SK-MEL-5 (cell line): ENCODE measurements around the gene COQ8A. TPM values are rescaled to one million over a fixed set of nuclear protein-coding genes. Genes with fewer than 3 reads are reported as not detected.
"Not testable (repeated sequence)": the region's sequence is repeated elsewhere in the genome, so short reads cannot be mapped to it uniquely, and the experiment has no call there.

Experiments used
- DNase-seq: peaks from one replicate; pipeline ENCODE4 v3.0.0-alpha.2; 2016; ENCODE audit warnings: low read depth, low spot score
- in situ Hi-C: cut with HindIII; loops from 2 replicates; pipeline ENCODE4 v1.10.0; 2016; ENCODE audit warnings: low sequenced_read_pairs, high pct_unique_total_duplicates, low pct_unique_long_range_greater_than_20kb
- total RNA-seq: library from RNA; depleted of rRNA; stranded (reverse); fragments of >200 nt; shearing (Covaris generic); gene quantifications from 2 replicates; pipeline ENCODE4 v1.2.3, GENCODE V29; 2014

Gene COQ8A
- total RNA-seq, 1 experiment from 2014 or later = 22.8 TPM

DNA sequence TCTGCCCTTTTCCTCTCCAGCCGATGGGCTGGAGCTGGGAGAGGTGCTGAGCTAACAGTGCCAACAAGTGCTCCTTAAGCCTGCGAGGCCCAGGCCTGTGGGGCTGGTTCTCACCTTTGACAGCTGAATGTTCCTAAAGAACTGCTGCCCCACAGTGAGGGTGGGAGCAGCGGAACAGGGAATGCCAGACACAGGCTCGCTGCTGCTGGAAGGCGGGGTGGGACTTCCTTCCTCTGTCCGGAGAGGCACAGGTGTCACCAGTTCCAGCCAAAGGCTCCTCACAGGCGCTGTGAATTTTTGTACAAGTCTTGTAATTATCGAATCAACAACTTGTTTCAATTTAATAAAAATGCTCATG is 47.1 kb downstream of the COQ8A start:
- DNase-seq = no peak
- in situ Hi-C loops = no loop called here

DNA sequence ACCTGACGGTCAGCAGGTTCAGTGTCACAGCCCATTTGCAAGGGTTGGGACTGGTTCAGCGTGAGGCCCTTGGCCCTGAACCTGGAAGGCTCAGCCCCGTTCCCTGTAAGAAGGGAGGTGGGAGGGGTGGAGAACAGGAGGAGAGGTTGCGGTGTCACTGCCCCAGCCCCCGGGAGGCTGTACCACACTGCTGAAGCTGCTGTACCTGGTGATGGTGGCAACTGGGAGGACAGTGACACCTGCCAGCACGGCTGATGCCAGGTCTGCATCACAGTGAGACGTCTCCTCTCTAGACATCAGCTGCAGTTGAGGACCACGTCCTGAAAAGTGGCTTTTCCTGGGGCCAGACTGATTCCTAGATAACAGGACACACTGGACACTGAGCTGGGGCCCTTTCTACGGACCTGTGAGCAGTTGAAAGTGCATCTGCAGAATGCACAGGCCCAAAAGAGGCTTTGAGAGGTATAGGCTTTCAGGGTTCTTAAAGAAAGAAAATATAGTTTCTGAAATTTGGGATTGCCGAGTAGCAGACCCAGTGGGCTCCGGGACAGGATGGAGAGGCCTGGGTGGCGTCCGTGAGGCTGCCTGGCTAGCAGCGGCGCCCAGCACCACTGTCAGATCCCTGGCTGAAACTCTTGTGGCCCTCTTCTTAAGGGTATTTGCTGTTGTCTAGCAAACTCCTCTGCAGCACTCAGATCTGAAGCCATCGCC is 47.7 kb downstream of the COQ8A start:
- DNase-seq = no peak
- in situ Hi-C loops = no loop called here

DNA sequence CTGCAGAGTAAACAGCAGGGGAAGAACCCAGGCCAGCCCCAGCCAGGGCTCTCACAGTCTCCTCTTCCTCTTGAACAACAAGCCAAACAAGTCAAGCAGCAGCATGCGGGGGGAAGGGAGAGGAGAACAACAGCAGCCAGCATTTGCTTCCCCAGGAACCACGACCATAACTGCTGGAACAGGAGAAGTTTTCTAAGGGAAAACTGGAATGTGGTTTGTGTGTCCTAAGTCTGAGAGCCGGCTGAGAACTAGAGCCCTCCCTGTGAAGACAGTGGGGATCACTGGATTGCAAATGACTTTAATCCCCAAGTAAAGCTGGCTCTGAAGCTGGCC is 48.2 kb downstream of the COQ8A start:
- in situ Hi-C loops = no loop called here
- DNase-seq = no peak

DNA sequence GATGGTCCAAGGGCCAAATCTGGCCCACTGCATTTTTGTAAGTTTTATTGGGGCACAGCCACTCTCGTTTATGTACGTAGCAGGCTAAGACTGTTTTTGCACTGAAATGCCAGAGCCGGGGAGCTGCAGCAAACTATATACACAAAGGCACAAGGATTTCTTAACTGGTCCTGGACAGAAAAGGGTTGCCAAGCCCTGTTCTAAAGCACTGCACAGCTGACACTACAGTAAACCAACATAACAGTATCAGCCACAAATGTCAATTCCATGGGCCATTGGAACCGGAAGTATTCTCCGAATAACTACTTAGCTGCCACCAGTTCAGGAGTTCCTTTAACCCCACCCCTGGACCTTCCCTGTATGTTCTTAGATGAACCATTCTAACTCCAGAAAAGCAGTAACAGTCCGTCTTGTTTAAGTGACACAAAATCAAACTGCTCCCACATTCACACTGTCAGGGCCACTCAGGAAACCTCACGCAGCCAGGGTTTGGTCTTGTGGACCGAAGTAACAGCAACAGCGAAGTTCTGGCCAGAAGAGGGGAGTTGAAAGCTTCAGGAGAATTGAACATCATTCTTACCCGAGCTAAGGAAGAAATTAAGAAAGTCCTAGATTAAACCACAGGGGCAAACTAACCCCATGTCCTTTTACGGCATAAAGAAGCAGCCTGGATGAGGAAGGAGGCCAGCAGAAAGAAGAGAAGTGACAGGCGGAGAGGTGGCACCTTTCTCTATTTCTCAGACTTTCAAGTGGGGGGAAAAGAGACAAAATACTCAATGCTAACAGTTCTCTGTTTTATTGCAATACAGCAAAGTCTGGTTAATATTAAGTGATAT is 49.2 kb downstream of the COQ8A start:
- in situ Hi-C loops = no loop called here

DNA sequence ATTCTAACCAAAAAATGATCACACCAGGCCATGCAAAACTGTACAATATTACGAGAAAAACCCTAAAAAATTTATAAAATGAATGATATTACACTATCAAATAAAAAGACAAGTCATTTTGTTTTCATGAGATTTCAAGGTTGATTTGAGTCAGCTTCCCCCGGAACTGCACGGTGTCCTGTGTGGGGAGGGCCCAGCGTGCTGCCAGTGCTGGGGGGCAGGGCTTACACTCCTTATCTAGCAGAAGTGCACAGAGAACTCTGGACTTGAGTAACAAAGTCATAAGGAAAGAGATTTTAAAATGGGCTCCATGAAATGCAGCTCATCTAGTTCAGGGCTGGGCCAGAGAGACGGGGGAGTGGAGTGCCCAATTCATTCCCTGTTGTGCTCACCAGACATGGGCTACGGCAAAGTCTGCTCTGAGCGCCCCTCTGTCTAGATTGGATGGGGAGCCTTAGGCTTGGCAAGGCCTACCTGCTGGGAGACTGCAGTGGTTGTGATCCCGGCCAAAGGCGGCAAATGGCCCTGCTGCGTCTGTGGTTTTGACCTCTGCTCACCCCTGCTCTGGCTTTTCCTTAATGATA is 50.1 kb downstream of the COQ8A start:
- in situ Hi-C loops = no loop called here

More for the DNA sequence above, 49.2 kb downstream of the COQ8A start:
- no peak for DNase-seq

DNA sequence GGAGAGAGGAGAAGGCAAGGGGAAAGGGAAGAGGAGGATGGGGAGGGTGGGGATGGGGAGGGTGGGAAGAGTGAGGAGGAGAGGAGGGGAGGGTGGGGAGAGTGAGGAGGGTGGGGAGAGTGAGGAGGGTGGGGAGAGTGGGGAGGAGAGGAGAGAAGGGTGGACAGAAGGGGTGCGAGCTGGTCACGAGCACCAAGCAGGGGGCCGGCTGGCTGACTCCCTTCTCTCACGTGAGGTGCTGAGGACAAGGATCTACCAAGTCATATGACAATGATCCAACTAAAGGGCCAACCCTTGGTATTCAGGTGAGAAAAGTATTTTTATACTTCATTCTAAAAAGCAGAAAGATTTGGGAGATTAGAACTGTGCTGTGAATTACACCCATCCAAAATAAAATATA is 51.8 kb downstream of the COQ8A start:
- DNase-seq = no peak
- in situ Hi-C loops = no loop called here

More for the DNA sequence above, 50.1 kb downstream of the COQ8A start:
- DNase-seq = no peak

DNA sequence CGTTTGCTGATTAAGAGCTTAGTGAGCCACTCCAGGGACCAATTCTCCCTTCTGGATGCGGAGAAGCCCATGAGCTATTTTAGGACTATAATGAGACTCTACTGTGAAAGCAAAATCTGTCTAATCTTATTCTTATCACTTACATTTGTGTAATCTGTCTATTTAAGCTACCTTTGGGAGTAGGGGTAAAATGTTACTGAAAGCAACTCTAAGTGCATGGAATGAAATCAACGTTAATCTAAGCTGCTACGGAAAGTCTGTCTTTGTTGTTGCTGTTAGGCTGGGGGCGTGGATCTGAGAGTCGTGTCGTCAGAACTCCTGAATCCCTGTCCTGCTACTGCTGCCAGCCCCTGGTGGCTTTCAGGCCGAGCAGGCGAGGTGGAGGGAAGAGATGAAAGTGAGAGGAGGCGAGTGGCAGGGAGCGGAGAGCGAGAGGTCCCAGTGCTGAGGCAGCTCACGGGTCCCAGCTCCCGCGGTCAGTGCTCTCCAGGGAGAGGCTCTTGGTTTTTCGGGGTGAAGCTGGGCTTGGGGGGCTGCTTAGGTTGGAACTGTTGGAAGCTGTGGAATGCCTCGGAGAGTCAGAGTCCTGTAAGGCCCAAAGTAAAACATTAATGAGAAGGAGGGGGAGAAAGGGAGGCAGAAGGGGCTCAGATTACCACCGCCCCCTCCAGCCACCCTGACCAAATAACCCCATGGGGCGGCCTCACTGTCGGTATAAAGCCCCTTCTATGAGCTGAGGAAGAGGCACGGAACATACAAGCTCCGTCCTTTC is 53.9 kb downstream of the COQ8A start:
- in situ Hi-C loops = no loop called here
- DNase-seq = no peak

DNA sequence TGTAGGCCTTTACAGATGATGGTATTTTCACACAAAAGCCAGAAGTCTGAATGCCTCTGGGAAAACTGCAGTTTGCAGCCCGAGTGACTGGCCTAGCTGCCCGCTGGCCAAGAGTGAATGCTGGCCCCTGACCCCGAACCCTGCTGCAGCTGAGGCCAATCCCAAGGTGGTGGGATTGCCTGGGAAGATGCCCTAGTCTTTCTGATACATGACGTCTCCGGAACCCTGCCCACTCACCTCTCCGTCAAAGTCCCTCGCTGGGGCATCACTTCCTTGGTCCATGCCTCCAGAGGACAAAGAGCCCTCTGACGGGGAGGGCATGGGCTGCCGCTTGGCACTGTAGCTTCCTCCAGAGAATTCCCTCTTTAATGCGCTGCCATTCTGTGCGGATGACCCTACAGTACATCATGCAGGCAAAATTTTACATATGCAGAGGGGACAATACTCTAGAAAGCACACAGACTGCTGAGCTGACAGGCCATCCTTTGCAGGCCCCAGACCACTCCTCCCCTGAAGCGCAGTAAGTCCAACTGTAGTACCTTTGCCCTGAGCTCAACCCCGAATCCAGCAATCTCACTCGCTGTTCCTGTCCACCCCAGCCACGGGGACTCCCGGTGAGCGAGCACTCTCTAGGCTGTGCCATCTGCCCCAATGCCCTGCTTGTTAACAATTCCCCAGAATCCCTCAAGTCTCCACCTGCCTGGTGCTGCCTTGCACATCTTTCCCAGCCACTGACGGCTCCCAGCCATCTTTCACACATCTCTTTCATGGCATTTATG is 54.7 kb downstream of the COQ8A start:
- in situ Hi-C loops = no loop called here
- no peak for DNase-seq

DNA sequence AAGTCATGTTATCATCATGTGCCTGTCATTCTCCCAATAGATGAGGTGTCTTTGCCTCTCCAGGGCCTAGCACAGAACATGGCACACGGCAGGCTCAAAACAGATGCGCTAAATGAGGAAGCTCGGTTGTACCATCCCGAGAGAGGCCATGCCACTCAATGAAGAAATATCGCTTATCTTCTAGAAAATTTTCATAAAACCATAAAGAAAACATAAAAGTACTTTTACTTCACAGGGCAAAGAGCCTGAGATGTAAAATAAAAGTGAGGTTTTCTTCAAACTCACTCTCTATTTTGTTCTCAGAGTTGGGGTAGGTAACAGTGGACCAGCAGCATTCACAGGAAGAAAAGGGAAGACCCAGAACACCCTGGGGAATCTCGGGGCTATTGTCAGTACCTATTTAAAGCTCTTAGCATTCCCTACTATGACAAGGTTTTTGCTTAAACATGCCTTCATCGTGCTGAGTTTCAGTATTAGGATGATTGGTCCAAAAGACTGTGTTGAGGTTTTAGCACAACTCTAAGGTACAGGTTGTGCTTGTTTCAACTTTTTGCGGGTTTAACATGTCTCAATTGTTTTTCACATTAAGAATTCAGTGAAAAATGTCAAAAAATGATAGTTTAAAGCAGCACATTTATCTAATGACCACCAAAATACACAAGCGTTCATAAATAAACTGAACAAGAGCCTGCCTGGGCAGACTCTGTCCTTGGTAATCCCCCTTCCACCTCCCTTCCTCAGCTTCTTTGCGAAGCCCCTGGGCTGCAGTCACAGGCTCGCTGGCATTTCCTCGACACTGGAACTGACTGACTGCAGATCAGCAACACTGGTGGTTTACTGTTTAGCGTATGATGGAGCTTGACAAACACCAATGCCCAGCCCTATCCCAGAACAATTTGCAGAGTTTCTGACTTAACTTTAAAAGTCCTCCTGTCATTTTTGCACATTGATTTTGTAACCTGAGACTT is 55.6 kb downstream of the COQ8A start:
- no peak for DNase-seq
- in situ Hi-C loops = no loop called here

DNA sequence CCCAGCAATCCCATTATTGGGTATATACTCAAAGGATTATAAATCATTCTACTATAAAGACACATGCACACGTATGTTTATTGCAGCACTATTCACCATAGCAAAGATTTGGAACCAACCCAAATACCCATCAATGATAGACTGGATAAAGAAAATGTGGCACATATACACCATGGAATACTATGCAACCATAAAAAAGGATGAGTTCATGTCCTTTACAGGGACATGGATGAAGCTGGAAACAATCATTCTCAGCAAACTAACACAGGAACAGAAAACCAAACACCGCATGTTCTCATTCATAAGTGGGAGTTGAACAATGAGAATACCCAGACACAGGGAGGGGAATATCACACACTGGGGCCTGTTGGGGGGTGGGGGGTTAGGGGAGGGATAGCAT is 59.5 kb downstream of the COQ8A start:
- DNase-seq, in situ Hi-C loops: not testable (repeated sequence)

DNA sequence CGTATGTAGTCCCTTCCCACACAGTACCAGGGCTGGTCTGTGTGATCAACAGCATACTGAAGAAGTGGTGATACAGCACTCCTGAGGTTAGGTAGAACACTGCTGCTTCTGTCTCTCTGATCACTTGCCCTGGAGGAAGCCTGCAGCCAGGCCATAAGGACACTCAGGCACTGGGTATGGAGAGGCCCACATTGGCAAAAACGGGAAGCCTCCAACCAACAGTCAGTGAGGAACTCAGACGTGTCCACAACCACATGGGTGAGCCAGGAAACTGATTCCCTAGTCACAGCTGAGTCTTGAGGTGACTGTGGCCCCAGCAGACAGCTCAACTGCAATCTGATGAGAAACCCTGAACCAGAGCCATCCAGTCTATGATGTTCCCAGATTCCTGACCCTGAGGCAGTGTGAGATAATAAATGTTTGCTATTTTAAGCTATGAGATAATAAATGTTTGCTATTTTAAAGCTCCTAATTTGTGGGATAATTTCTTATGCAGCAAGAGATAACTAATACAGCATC is 62.5 kb downstream of the COQ8A start:
- DNase-seq = peak; percentile 27
- in situ Hi-C loops = no loop called here

DNA sequence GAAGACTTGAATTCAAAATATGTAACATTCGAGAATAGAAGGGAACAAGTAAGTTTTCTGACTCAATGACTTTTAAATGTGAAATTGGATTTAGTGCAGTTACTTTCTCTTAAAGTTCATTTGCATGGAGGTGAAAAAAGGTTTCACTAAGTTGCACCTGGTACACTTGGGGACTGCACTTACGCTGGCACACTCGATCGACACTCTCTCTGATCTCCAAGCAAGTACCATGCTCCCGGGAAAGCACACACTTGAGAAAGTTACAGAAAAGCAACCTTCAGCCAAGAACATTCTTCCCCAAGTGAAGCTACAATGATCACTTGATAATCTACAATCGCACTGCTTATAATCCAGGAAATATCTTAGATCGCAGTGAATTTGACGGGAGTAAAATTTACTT is 63.1 kb downstream of the COQ8A start:
- DNase-seq = no peak
- in situ Hi-C loops = no loop called here

DNA sequence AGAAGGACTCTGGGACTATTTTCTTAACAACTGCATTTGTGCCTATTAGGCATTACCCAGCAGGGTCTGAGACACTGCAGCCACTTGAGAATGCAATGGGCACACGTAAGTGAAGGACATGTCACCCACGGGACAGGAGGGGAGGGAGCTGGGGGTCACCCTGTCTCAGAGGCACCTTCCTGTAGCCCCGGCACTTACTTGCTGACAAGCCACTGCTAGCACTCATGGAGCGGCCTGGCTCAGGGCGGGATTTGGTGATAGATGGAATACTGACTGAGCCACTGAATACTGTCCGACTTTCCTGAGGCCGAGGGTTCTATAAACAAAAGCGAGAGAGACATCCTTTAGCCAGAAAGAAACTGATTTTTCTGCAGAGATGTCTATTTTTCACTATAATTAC is 64.7 kb downstream of the COQ8A start:
- no peak for DNase-seq
- in situ Hi-C loops = no loop called here

DNA sequence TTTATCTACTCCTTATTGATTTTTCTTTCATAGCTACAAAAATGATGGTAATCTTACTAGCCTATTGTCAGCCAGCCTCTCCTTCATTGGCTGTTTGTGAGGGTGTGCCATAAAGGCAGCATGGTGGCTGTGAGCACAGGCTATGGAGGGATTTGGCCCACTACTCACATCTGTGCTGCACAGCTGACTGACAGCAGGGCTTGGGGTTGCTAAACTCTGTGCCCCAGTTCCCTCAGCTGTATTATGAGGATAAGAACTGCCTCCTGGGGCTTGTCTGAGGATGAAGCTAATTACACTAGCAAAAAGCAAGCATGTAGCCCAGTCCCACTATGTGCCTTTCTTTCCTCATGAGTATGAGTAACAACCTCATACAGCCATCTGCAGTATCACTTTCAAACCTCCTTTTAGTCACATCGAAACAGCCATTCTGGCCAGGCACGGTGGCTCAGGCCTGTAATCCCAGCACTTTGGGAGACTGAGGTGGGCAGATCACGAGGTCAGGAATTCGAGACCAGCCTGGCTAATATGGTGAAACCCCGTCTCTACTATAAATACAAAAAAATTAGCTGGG is 66.2 kb downstream of the COQ8A start:
- in situ Hi-C loops = no loop called here

DNA sequence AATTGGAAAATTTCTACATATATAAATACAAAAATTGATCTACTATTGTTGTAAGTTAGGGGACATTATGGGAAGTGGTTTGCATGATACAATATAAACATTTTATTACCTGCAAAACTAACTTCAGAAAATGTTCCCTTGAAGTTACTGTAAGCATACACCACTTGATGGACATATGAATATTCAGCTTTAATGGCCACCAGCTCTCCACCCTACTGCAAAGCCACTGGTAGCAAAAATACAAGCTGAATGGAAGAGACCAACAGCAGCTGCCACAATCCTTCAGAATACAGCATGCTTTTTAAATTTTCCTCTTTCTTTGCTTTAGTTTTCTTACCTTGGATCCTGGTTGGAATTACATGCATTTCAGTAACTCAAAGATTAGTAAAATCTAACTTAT is 69.8 kb downstream of the COQ8A start:
- in situ Hi-C loops = no loop called here
- no peak for DNase-seq

More for the DNA sequence above, 66.2 kb downstream of the COQ8A start:
- DNase-seq = no peak

DNA sequence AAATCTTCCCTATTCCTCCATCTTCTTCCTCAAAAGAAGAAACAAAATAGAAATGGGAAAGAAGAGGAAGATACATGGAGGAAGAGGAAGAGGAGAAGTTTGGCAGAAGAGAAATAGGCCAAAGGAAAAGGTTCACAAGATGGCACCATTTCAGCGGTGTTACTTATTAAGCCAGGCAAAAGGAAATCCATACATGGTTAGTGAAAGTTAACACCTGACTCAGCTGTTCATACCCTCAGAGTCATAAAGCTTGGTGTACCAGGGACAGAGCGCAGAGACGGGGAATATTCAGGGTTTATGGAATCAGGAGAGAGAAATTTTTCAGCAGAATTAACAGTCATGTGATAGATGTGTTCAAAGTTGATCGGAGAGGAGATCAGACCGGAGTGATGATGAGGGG is 70.6 kb downstream of the COQ8A start:
- in situ Hi-C loops = no loop called here
- no peak for DNase-seq
